BE2C (cell line): ENCODE results near the gene PYURF.

Experiments used
- DNase-seq: peaks from one replicate; pipeline ENCODE4 v3.0.0-alpha.2; 2020
- H3K27me3 ChIP-seq: fragments of 250-450 bp; sonication (Bioruptor Pico); 2 replicates; pipeline ENCODE4 v1.5.1; 2020; ENCODE audit warnings: mild to moderate bottlenecking
- H3K36me3 ChIP-seq: fragments of 250-450 bp; sonication (Bioruptor Pico); 2 replicates; pipeline ENCODE4 v1.5.1; 2020; ENCODE audit warnings: mild to moderate bottlenecking
- H3K4me1 ChIP-seq: fragments of 250-450 bp; sonication (Bioruptor Pico); 2 replicates; pipeline ENCODE4 v1.5.1; 2020
- H3K4me3 ChIP-seq: 2 replicates; pipeline ENCODE4 v1.5.1; 2011; ENCODE audit warnings: low read depth, low read length
- H3K9me3 ChIP-seq: fragments of 250-450 bp; sonication (Bioruptor Pico); 2 replicates; pipeline ENCODE4 v1.5.1; 2020
- CTCF ChIP-seq: IDR thresholded peaks from 2 replicates; pipeline ENCODE4 v1.5.1; 2012; ENCODE audit warnings: mild to moderate bottlenecking, low read depth, low read length

Gene PYURF

DNA sequence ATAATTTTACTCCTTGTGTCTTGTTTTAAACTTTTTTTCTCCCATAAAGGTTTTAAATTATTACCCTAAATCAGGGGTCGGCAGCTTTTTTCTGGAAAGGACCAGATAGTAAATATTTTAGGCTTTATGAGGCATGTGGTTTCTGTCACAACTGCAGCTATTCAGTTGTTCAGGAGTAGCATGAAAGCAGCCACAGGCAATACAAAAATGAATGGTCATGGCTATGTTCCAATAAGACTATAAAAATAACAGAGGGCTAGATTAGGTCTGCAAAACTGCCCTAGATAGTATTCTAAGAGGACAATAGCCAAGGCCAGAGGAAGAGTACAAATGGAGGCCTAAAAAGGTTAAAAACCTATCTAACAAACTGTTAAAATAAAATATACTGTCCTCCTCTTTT is 42.0 kb downstream of the PYURF start:
- Histone ChIP-seq H3K9me3 (no peaks in the 10 kb centered on the region), H3K4me3 (no peak overlapping the region), H3K36me3 (no peaks in the 10 kb centered on the region), H3K4me1 (no peaks in the 10 kb centered on the region), H3K27me3 (no peaks in the 10 kb centered on the region)
- no peak for DNase-seq
- TF ChIP-seq CTCF, result no peak

DNA sequence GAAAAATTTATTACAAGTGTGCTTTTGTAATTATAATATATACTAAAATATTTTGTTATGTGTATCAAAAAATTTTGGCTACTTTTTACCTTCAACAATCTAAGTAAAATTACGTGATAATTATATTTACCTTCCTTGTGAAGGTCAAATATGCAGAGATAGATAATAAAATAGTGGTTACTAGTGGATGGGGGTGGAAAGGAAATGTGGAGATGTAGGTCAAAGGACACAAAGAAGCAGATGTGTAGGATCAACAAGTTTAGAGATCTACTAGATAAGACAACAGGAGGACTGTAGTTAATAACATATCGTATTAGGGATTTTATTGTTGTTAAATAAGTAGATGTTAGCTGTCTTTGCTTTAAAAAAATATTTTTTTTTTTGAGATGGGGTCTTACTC is 45.3 kb downstream of the PYURF start:
- H3K36me3 ChIP-seq, result no peaks in the 10 kb centered on the region
- no peaks in the 10 kb centered on the region for H3K4me1 ChIP-seq
- TF ChIP-seq CTCF, result no peak
- H3K9me3 ChIP-seq, result no peaks in the 10 kb centered on the region
- H3K4me3 ChIP-seq, result no peak overlapping the region
- no peak for DNase-seq
- H3K27me3 ChIP-seq, result peaks cover 8% of the 10 kb centered on the region; the same call in 1 of the 2 replicates

- H3K36me3 ChIP-seq, result no peaks in the 10 kb centered on the region
Observed at GRCh38 chr4:88477229-88477860, 46.2 kb downstream of the PYURF start.

More at GRCh38 chr4:88477229-88477860, 46.2 kb downstream of the PYURF start:
- Histone ChIP-seq H3K9me3 (no peaks in the 10 kb centered on the region), H3K4me1 (no peaks in the 10 kb centered on the region), H3K27me3 (peaks cover 8% of the 10 kb centered on the region; the same call in 1 of the 2 replicates), H3K4me3 (no peak overlapping the region)
- no peak for DNase-seq
- TF ChIP-seq CTCF, result no peak
